ENCODE measurements around the gene MTMR8.

Gene MTMR8

GRCh38 chrX:64377753-64378152, 17.5 kb downstream of the MTMR8 start:
- DNase-seq (ENCODE audit: low read depth) = no peak
- TF ChIP-seq CTCF (IDR thresholded peaks at IDR 0.05; ENCODE audit: control insufficient read depth, insufficient read depth, low read depth, low read length, missing control alignments) = no peak
- no peak overlapping the region for H3K4me3 ChIP-seq (ENCODE audit: control insufficient read depth, low read depth, low read length)

- DNase-seq (ENCODE audit: low read depth) = no peak
- TF ChIP-seq CTCF (IDR thresholded peaks at IDR 0.05; ENCODE audit: control insufficient read depth, insufficient read depth, low read depth, low read length, missing control alignments) = no peak
Measured at GRCh38 chrX:64352081-64352480, 43.2 kb downstream of the MTMR8 start.

GRCh38 chrX:64350521-64350920, 44.7 kb downstream of the MTMR8 start:
- no peak overlapping the region for H3K4me3 ChIP-seq (ENCODE audit: control insufficient read depth, low read depth, low read length)
- no peak for DNase-seq (ENCODE audit: low read depth)
- TF ChIP-seq CTCF (IDR thresholded peaks at IDR 0.05; ENCODE audit: control insufficient read depth, insufficient read depth, low read depth, low read length, missing control alignments) = no peak

More at GRCh38 chrX:64352081-64352480, 43.2 kb downstream of the MTMR8 start:
- no peak overlapping the region for H3K4me3 ChIP-seq (ENCODE audit: control insufficient read depth, low read depth, low read length)

GRCh38 chrX:64350047-64350446, 45.2 kb downstream of the MTMR8 start:
- DNase-seq (ENCODE audit: low read depth) = no peak
- TF ChIP-seq CTCF (IDR thresholded peaks at IDR 0.05; ENCODE audit: control insufficient read depth, insufficient read depth, low read depth, low read length, missing control alignments) = no peak

GRCh38 chrX:64342811-64343210, 52.4 kb downstream of the MTMR8 start:
- no peak overlapping the region for H3K4me3 ChIP-seq (ENCODE audit: control insufficient read depth, low read depth, low read length)
- no peak for TF ChIP-seq CTCF (IDR thresholded peaks at IDR 0.05; ENCODE audit: control insufficient read depth, insufficient read depth, low read depth, low read length, missing control alignments)
- no peak for DNase-seq (ENCODE audit: low read depth)

More at GRCh38 chrX:64350047-64350446, 45.2 kb downstream of the MTMR8 start:
- H3K4me3 ChIP-seq (ENCODE audit: control insufficient read depth, low read depth, low read length) = no peak overlapping the region

GRCh38 chrX:64338296-64338695, 57.0 kb downstream of the MTMR8 start:
- TF ChIP-seq CTCF (IDR thresholded peaks at IDR 0.05; ENCODE audit: control insufficient read depth, insufficient read depth, low read depth, low read length, missing control alignments) = no peak
- no peak overlapping the region for H3K4me3 ChIP-seq (ENCODE audit: control insufficient read depth, low read depth, low read length)
- no peak for DNase-seq (ENCODE audit: low read depth)

GRCh38 chrX:64334467-64334866, 60.8 kb downstream of the MTMR8 start:
- DNase-seq (ENCODE audit: low read depth) = no peak
- no peak for TF ChIP-seq CTCF (IDR thresholded peaks at IDR 0.05; ENCODE audit: control insufficient read depth, insufficient read depth, low read depth, low read length, missing control alignments)
- H3K4me3 ChIP-seq (ENCODE audit: control insufficient read depth, low read depth, low read length) = no peak overlapping the region

All from AG09309 (cell line).